Peyer's patch (tissue), 4 donors: ENCODE measurements around the gene DNAJC3. TPM values are rescaled to one million over a fixed set of nuclear protein-coding genes. Genes with fewer than 3 reads are reported as not detected.

Experiments
- DNase-seq, 3 donors: peaks; one replicate each; pipeline ENCODE4 v3.0.0-alpha.2; 2017 to 2019
- H3K27ac ChIP-seq, 4 donors: fragments of 200-600 bp; sonication (generic); one replicate each; pipeline ENCODE4 v1.5.1; 2016 to 2019
- H3K27me3 ChIP-seq, 2 donors: fragments of 200-600 bp; sonication (generic); one replicate each; pipeline ENCODE4 v1.5.1; 2019
- H3K36me3 ChIP-seq, 3 donors: fragments of 200-600 bp; sonication (generic); one replicate each; pipeline ENCODE4 v1.5.1; 2016 to 2019
- H3K4me1 ChIP-seq, 4 donors: fragments of 200-600 bp; sonication (generic); one replicate each; pipeline ENCODE4 v1.5.1; 2016 to 2019
- H3K4me3 ChIP-seq, 4 donors: fragments of 200-600 bp; sonication (generic); 1 replicate in 3 of 4; 2 replicates in 1 of 4; pipeline ENCODE4 v1.5.1; 2016 to 2019; ENCODE audit warnings: mild to moderate bottlenecking in 1 of 4
- H3K9me3 ChIP-seq, 4 donors: fragments of 200-600 bp; sonication (generic); one replicate each; pipeline ENCODE4 v1.5.1; 2016 to 2019; ENCODE audit warnings: mild to moderate bottlenecking in 1 of 4
- POLR2A ChIP-seq, 2 donors: fragments of 450-650 bp; IDR thresholded peaks; one replicate each; pipeline ENCODE4 v1.5.1; 2017; ENCODE audit warnings: antibody characterized with exemption in 2 of 2, mild to moderate bottlenecking in 2 of 2, moderate library complexity in 2 of 2
- total RNA-seq, 4 donors: library from RNA; depleted of rRNA; stranded (reverse); fragments of >200 nt; gene quantifications; one replicate each; pipeline ENCODE4 v1.1.0, GENCODE V29; 2016
- TF ChIP-seq, protein P1 (sequence below), 6 experiments: fragments of 450-650 bp in 4 of 6; fragments of 200-600 bp in 2 of 6; sonication (generic) in 1 of 6; IDR thresholded peaks; one replicate each; pipeline ENCODE4 v1.5.1; 2017 to 2019; ENCODE audit warnings: antibody characterized with exemption in 6 of 6, mild to moderate bottlenecking in 3 of 6, moderate library complexity in 1 of 6

Gene DNAJC3
- total RNA-seq, 4 donors from 2014 or later: 26.4 to 61.5 (median 36.1) TPM

DNA sequence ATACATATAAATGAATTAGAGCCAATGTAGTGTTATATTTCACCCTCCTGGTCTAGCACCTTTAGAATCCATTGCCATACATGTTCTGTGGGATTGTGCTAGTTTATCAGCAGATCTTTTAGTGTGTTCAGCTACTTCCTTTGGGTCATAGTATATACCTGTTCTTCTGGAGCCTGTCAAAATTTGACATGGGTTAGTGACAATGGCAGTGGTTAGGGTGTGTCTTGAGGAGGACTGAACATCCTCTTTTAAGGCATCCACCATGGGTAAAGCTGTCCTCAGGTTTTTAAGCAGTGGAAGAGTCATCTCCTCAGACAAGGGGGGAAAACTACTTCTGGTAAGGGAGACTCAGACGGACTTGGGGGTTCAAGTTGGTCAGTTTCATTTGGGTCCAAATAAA is 29.4 kb downstream of the DNAJC3 start:
- no peak for TF ChIP-seq POLR2A (IDR thresholded peaks at IDR 0.05)
- TF ChIP-seq, protein P1, sequence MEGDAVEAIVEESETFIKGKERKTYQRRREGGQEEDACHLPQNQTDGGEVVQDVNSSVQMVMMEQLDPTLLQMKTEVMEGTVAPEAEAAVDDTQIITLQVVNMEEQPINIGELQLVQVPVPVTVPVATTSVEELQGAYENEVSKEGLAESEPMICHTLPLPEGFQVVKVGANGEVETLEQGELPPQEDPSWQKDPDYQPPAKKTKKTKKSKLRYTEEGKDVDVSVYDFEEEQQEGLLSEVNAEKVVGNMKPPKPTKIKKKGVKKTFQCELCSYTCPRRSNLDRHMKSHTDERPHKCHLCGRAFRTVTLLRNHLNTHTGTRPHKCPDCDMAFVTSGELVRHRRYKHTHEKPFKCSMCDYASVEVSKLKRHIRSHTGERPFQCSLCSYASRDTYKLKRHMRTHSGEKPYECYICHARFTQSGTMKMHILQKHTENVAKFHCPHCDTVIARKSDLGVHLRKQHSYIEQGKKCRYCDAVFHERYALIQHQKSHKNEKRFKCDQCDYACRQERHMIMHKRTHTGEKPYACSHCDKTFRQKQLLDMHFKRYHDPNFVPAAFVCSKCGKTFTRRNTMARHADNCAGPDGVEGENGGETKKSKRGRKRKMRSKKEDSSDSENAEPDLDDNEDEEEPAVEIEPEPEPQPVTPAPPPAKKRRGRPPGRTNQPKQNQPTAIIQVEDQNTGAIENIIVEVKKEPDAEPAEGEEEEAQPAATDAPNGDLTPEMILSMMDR (IDR thresholded peaks at IDR 0.05): no peak
- no peak for DNase-seq
- no peaks in the 10 kb centered on the region for H3K9me3 ChIP-seq
- peaks cover 0 to 3% (median 0%) of the 10 kb centered on the region in 3 donors for H3K36me3 ChIP-seq
- H3K4me3 ChIP-seq: no peak overlapping the region
- H3K4me1 ChIP-seq: no peaks in the 10 kb centered on the region
- no peak overlapping the region for H3K27ac ChIP-seq
- H3K27me3 ChIP-seq: no peaks in the 10 kb centered on the region

DNA sequence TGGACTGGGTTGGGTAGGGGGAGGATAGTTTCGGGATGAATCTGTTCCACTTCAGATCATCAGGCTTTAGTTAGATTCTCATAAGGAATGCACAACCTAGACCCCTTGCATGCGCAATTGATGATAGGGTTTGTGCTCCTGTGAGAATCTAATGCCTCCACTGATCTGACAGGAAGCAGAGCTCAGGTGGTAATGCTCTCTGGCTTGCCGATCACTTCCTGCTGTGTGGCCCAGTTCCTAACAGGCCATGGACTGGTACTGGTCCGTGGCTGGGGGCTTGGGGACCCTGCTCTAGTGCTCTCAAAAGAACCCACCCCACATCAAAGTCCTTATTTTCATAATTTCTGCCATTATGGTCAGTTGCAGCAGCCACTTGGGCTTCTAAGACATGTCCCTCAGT is 30.1 kb downstream of the DNAJC3 start:
- Histone ChIP-seq H3K36me3 (peaks cover 0 to 4% (median 0%) of the 10 kb centered on the region in 3 donors), H3K4me1 (no peaks in the 10 kb centered on the region), H3K4me3 (no peak overlapping the region), H3K27me3 (no peaks in the 10 kb centered on the region), H3K27ac (no peak overlapping the region), H3K9me3 (no peaks in the 10 kb centered on the region)
- no peak for DNase-seq
- TF ChIP-seq, protein P1 (IDR thresholded peaks at IDR 0.05): no peak
- TF ChIP-seq POLR2A (IDR thresholded peaks at IDR 0.05): no peak

DNA sequence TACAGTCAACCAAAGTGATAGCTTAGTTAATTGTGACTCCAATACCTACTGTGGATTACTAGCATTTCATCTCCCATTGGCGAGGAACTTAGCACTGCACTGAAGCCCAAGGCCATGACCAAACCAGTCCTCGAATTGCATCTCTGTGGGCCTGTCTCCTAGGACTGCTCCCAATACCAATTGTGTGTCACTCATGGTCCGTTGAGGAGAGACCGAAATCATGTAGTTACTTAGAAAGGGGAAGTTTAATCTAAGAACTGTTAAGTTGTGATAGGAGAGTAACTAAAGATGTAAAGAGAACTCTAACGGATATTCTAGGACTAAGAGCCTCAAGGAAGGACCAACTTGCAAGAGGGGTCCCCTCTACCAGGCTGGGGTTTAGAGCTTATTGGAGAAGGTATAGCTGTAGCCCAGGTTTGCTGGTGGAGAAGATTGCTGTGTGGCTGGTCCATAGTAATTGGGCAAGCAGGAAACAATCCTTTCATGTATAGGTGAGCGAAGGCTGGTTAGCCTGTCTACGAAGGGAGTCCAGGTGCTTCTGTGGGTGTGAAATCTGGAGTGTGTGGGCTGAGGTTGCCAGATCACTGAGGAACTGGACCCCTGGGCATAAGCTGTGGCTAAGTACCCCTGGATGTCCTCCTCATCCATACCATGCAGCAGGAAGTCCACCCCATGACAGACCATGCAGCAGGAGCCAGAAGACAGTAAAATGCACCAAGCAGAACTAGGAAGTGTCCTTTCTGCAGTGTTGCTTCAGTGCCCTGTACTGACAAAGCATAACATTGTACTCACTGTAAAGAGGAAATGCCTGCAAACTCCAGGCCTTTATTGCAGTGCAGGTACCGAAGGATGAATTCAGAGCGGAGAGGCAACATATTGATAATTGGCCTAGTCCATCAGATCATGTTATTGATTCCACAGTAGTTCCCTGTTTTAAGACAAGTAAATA is 30.8 kb downstream of the DNAJC3 start:
- no peaks in the 10 kb centered on the region for H3K9me3 ChIP-seq
- H3K36me3 ChIP-seq: peaks cover 0 to 11% (median 0%) of the 10 kb centered on the region in 3 donors
- TF ChIP-seq POLR2A (IDR thresholded peaks at IDR 0.05): no peak
- TF ChIP-seq, protein P1 (IDR thresholded peaks at IDR 0.05): no peak
- H3K27ac ChIP-seq: peak overlapping the region in 1 of 4 donors; percentile 23
- no peaks in the 10 kb centered on the region for H3K4me1 ChIP-seq
- H3K4me3 ChIP-seq: no peak overlapping the region
- no peaks in the 10 kb centered on the region for H3K27me3 ChIP-seq
- no peak for DNase-seq

DNA sequence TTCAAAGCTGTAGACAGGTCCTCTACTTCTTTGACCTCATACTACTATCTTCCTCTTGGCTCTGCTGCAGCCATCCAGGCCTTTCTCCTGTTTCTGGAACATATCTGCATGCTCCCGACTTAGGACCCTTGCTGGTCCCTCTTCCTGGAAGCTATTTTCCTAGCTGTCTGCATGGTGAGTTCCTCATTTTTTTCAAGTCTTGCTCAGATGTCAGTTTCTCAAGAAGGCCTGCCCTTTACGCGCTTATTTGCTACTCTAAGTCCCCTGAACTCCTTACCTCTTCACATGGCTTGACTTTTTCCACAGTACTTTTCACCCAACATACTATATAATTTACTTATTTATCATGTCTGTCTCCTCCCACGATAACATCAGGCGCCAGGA is 31.4 kb downstream of the DNAJC3 start:
- no peaks in the 10 kb centered on the region for H3K4me1 ChIP-seq
- DNase-seq: no peak
- H3K4me3 ChIP-seq: no peak overlapping the region
- no peak for TF ChIP-seq POLR2A (IDR thresholded peaks at IDR 0.05)
- TF ChIP-seq, protein P1 (IDR thresholded peaks at IDR 0.05): no peak
- no peaks in the 10 kb centered on the region for H3K9me3 ChIP-seq
- H3K36me3 ChIP-seq: peaks cover 0 to 18% (median 0%) of the 10 kb centered on the region in 3 donors
- H3K27me3 ChIP-seq: no peaks in the 10 kb centered on the region
- no peak overlapping the region for H3K27ac ChIP-seq

DNA sequence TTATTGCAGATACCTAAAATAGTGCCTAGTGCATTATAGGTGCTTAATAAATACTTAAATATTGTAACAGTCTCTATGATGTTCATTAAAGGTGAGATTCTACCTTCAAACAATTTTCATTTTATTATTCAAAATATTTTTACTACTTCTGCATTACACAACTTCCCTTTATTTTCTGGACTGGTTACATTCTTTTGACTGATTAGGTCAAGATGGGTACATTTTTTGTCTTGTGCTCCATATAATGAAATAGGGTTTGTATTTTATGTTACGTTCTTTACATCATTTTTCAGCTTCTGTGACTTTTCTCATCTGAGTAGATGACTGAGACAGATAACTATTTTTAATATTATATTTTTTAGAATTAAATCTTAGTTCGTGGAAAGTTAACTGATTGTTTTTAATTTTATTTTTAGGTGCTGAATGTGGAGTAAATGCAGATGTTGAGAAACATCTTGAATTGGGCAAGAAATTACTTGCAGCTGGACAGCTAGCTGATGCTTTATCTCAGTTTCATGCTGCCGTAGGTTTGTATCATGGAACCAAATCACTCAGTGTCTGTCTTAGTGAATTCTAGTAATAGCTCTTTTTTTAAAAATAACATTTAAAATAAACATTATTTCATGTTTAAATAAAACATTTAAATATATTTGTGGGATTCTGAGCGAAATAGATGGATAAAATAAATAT is 32.0 kb downstream of the DNAJC3 start:
- Histone ChIP-seq H3K27me3 (no peaks in the 10 kb centered on the region), H3K4me3 (no peak overlapping the region), H3K27ac (no peak overlapping the region), H3K4me1 (no peaks in the 10 kb centered on the region), H3K9me3 (no peaks in the 10 kb centered on the region), H3K36me3 (peaks cover 0 to 23% (median 0%) of the 10 kb centered on the region in 3 donors)
- no peak for TF ChIP-seq POLR2A (IDR thresholded peaks at IDR 0.05)
- TF ChIP-seq, protein P1 (IDR thresholded peaks at IDR 0.05): no peak
- no peak for DNase-seq
